Limb (tissue), 2 donors: Measurements from ENCODE around the gene GSE1.
"Not testable (repeated sequence)": the region's sequence is repeated elsewhere in the genome, so short reads cannot be mapped to it uniquely, and the experiment has no call there.

Experiments used
- DNase-seq, 2 donors: peaks; one replicate each; pipeline ENCODE4 v3.0.0-alpha.2; 2016; ENCODE audit errors: extremely low spot score in 2 of 2

GSE1 gene

DNA sequence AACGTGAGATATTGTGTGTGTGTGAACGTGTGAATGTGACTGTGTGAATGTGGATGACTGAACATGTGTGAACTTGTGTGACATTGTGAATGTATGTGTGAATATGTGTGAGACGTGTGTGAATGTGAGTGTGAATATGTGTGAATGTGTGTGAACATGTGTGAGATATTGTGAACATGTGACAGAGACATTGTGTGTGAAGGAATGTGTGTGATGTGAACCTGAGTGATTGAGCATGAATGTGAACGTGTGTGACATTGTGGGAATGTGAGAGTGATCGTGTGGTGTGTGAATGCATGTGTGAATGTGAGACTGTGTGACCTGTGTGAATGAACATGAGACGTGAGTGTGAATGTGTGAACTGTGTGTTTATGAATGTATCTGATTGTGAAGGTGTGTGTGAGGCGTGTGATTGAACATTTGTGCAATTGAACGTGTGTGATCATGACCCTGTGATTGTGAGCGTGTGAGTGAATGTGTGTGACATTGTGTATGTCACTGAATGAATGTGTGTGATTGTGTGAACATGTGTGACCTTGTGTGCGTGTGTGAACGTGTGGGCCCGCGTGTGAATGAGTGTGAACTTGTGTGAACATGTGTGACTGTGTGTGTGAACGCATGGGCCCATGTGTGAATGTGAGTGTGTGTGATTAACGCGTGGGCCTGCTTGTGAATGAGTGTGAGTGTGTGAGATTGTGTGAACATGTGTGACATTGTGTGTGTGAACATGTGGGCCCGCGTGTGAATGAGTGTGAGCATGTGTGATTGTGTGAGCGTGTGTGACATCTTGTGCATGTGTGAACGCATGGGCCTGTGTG lies 23.2 kb upstream of the GSE1 start:
- DNase-seq = no peak

DNA sequence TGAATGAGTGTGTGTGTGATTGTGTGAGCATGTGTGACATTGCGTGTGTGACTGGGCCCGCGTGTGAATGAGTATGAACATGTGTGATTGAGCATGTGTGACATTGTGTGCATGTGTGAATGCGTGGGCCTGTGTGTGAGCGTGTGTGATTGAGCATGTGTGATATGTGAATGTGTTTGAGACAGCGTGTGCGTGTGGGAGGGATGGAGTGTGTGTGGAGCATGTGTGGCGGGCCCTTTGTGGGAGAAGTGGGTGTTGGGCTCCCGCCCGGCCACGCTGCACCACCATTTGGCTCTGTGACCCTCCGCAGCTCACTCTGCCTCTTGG lies 22.7 kb upstream of the GSE1 start:
- no peak for DNase-seq

DNA sequence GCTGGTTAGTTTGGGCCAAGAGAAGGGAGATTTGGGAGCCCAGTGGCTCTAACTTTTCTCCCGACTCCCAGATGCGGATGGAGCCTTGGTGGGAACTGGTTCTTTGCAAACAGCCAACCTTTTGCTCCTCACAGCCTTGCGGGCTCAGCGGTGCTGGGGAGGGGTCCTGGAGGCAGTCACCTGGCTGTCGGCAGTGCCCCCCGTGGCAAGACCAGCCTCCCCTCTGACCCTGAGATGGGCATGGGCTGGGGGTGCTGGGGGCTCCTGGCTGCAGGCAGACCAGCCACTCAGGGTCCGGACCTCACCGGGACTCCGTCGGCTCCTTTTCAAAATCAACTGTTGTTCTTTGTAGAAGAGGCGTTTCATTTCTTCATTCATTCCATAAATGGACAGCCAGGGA lies 21.7 kb upstream of the GSE1 start:
- DNase-seq = no peak

DNA sequence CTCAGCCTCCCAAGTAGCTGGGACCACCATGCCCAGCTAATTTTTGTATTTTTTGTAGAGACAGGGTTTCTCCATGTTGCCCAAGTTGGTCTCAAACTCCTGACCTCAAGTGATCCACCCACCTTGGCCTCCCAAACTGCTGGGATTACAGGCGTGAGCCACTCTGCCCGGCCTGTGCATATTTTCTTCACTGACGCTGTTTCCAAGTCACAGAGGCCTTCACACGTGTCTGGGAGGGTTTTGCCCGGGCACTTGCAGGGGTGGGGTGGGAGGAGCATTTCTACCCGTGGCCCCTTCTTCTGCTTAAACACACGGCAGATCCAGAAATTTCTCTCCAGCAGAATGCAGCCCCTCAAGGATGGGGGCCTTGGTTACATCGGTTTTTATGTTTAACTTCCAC lies 20.8 kb upstream of the GSE1 start:
- not testable (repeated sequence) for DNase-seq

DNA sequence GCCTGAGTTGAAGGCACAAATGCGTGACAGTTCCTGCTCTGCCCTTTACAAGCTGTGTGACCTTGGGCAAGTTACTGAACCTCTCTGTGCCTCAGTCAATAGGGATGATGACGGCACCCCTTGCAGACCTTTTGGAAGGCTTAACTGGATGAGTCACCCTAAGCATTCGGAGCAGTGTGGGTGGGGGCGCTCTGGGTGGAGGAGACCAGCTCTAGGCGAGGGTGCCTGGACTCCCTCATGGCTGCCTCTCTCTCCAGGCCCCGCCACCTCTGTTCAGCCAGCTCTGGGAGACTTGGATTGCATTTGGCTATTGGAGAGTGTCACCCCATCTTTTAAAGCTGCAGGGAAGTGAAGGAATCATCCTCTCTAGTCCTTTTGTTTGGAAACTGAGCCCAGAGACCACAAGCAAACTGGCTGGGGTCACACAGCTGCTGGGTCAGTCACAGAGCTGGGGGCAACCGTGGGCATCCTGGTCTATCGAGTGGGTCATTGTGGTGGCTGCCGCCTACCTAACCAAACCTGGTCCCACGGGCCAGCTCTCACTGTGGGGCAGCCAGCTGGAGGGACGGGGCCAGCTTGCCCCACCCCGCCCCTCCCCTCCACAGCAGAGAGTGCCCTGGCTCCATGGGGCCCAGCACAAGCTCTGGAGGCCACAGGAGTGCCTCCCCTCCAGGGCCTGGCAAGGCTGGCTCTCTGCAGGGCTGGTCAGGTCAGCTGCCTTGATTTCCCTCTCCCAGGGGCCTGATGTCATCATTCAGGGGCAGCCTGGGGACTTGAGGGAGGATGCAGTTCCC lies 20.2 kb upstream of the GSE1 start:
- DNase-seq = no peak

DNA sequence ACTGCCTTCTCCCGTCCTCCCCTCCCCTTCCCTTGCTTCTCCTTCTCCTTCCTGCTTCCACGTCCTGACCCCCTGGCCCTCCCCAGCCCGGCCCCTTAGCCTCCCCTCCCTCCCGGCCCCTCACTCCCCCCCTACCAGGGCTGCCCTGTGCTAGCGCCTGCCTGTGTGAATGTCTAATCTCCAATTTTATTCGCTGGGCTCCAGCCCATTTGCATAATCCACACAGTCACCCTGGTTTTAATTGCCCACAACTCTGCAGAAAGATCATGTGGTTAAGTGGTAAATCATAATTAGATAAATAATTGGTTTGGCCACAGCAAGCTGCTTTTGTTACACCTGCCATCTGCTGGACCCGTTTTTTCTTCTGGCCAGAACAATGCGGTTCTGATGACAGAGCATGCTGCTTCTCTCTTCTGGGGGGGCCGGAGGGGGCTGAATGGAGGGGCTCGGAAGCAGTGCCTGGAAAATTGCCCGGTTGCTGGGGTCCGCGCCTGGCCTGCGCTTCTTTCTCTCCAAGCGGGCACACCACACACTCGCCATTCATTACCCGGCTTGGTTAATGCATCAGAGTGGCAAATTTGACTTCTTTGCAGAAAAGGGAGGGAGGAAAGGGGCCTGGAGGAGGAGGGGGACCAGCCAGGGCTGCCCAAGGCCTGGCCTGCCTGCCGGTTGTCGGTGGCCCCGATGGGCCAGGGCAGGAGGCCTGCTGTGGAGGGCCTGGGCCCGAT lies 19.5 kb upstream of the GSE1 start:
- peak in 1 of 2 donors; percentile 71 for DNase-seq

DNA sequence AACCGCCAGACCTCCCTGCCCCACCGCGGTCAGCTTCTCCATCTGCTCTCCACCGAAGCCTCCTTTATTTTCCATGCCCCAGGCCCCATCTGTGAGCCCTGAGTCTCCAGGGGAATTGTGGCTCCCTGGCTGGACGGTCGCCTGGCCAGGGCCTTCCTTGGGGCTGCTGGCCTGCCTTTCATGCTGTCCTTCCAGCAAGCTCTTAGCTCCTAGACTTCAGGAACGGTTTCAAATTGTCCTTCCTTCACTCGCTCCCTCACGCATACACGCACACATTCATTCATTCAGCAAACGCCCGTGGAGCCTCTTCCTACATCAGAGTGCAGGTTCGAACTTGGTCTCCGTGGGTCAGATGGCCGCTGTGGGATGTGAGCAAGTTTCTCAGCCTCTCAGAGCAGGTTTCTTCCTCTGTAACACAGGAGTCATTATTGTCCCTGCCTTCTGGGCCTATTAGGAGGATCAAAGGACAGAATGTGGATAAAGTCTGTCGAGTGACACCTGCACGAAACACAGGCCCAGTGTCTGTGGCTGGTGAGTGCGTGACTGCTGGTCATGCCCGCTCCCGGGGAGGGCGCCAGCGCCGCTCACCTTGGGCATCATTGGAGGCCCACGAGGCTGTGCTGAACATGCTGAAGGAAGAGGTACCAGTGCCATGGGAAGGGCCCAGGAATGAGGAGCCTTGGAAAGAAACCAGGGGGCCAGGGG lies 18.7 kb upstream of the GSE1 start:
- no peak for DNase-seq

DNA sequence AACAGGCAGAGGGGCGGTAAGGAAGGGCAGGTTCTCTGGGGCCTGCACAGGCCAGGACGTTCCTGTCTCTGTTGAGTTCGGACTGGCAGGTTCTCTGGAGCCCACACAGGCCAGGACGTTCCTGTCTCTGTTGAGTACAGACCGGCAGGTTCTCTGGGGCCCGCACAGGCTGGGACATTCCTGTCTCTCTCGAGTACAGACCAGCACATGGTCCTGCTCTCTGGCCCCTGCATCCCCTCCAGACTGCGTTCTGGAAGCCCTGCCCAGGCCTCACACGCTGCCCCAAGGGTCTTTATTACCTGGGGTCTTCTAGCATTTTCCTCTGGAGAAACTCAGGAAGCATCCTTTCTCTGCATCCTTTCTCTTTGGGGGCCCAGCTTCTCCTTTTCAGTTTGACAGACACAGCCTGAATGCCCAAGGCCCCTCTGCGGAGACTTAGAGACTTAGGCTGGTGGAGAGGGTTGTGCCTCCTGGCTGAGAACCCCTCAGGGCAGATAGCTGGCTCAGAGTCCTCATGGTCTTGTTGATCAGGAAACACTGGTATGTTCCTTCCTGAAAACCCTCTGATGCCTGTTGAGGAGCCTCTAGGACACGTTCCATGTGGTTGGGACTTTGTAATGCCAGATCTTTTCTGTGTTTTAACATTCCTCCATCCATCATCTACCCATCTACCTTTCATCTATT lies 18.0 kb upstream of the GSE1 start:
- DNase-seq = no peak

DNA sequence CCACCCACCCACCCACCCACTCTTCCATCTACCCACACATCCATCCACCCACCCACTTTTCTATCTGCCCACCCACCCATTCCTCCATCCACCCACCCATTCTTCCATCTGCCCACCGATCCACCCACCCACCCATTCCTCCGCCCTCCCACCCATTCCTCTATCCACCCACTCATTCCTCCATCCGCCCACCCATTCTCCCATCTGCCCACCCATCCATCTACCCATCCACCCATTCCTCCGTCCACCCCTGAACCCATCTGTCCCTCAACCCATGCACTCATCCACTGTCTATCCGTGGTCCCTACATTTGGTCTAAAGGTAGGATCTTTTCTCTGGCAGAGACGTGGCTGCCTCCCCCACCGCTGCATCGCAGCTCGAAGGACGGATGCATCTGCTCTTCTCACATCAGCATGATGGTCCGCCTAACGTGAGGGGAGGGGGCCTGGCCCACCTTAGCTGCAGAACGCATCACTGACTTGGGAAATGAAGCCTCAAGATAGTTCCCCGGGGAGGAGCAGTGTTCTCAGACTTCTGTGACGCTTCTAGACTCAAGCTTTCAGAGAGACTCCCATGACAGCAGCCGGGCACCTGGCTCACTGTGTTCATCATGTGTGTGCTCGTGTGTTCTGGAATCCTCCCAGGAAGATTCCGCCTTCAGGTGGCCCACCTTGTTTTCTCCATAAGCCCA lies 17.2 kb upstream of the GSE1 start:
- no peak for DNase-seq

DNA sequence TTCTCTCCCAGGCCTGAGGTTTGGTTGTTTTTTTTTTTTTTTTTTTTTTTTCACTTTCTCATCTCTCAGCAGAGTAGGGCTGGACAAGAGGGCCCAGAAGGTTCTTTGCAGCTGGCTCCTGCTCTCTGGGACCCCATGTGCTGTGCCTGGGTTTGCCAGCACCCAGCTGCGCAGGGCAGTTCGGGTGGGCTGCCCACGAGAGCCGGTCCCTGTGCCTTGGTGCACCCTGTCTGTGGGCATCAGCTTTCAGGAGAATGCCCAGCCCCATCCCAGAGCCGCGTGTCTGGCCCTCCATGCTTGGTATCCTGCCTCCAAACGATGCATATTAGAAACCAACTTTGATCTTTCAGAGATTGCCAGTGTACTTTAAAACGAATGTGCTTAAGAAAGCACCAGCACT lies 15.0 kb upstream of the GSE1 start:
- no peak for DNase-seq

DNA sequence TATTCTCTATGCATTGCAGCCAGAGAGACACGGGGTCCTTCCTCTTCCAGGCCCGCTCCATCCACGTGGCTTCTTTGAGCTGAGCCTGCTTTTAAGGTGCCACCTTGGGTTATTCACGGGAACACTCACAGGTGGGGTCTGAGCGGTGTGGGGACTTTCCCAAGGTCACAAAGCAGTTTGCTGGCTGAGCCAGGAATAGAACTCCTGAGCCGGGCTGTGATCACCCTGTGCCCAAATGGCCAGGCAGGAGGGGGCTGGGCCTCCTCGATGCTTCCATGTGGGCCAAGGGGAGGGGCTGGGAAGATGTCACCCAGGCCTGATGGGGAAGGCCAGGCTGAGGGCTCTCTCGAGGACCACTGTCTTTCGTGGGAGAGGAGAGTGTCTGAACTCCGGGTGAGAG lies 13.0 kb upstream of the GSE1 start:
- DNase-seq = no peak

DNA sequence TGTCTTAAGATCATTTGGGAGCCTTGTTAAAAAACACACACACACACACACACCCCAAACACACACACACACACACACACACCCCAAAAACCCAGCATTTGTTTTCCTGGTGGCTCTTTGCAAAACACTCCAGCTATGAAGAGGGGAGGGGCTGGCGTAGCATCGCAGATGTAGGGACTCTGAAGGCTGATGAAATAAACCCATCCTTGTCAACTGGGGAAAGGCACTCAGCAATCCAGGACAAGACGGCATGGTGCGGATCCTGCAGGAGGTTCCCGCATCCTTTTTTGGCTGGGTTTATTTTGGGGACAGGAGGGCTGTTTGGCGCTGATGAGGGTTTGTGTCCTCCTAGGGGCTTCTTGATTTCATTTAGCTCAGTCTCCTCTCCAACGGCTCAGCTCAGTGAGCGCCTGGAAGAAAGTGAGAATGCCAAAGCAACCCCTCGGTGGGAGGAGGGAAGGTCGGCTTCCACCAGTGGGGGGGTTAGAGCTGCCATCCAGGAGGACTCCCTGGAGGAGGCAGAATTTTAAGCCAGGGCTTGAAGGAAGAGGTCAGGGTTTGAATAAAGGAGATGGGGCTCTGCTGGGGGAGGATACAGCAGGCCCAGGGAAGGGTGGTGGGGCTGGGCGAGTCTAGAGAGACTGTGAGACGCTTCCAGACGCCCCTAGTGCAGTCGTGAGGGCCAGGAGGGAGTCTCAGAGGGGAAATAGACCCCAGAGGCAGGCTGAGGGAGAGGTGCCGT lies 12.4 kb upstream of the GSE1 start:
- DNase-seq = no peak

DNA sequence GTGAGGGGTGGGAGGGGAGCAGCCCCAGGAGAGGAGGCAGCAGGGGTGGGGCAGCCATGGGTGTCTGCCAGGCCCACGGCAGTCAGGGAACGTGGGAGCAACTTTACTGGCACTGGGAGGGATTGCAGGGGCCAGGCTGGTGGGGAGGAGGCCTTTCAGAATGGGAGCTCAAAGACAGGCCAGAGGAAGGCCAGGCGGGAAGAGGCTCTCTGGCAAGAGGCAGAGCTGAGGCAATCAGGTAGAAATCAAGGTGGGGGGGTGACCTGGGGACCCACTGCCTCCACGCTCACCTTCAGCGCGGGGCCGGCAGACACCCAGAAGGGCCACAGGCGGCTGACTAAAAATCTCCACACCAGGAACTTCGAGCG lies 11.9 kb upstream of the GSE1 start:
- peak in 1 of 2 donors; percentile 34 for DNase-seq

DNA sequence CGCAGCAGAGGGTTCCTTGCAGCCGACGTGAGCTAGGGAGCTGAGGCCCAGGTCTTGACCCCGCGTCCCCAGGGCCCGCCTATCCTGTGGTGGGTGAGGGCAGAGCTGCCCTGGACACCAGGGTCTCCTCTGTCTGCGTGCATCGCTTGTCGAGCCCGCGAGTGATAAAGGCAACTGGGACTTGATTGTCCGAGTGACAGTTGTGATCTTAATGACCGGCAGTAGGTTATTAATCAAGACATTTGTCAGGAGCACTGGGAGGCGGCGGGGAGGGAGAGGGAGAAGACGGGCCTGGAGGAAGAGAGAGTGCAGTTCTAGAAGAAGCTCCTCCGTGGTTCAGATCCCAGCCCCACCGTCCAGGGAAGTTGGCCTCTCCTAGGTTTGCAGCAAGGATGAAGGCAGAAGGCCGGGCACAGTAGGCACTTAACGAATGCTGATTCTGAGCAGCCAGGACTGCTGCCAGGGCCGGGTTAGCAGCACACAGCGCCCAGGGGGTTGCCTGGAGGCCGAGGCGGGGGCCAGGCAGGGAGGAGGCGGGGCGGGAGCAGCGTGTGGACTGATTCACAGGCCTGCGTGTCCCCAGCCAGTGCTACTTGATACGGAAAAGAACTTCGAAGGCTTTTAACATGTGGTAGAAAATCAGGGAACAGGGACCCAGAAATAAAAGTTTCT lies 11.3 kb upstream of the GSE1 start:
- DNase-seq = peak in 1 of 2 donors; percentile 73

DNA sequence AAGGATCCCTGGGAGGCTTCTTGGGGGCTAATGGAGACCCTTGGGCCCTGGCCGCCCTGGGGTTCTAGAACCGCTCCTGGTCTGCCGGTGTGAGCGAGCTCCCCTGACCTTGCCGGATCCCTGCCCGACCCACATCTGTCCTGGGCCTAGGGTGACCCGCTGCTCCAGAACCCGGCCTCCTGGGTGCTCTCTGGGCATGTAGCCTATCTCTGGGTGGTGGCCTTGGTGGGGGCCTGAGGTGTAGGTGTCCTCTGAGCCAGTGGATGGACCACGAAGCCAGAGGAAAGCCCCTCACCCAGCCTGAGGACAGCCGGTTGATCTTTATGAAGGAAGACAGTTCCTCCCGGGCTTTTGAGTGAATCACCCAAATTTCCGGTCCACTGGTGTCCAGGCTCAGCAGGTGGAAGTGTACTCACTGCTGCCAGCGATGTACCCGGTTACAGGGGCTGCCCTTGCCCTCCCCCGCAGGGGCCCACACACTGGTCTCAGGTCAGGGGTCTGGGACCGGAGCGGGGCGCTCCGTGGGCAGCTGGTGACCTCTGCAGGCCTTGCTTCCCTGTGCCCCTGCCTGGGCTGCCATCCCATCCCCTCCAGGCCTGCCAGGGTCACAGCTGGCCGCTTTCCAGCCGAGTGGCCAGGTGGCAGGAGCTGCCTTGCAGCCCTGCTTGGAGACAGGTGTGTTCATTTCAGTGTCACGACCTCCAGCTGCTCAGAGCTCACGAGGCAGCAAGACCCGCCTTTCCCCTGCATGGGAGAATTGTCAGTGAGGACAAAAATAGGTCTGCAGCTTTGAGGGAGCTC lies 10.5 kb upstream of the GSE1 start:
- peak in 1 of 2 donors; percentile 56 for DNase-seq

DNA sequence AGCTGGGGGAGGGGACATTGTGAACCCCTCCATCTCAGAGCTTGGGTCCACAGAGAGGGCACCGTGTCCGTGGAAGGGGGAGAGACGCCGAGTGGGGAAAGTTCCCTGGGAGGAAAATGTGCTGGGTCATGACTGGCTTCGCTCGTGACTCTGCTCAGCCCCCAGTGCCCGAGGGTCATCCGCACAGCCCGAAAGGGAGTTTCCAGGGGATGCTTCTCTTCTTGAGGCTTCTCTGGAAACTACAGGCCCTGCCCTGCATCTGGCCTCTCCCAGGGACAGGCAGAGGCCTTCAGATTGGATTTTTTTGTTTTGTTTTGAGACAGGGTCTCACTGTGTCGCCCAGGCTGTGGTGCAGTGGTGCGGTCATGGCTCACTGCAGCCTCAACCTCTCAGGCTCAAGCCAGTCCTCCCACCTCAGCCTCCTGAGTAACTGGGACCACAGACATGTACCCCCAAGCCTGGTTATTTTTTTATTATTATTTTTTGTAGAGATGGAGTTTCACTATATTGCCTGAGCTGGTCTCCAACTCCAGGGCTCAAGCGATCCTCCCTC lies 9.8 kb upstream of the GSE1 start:
- DNase-seq = no peak

DNA sequence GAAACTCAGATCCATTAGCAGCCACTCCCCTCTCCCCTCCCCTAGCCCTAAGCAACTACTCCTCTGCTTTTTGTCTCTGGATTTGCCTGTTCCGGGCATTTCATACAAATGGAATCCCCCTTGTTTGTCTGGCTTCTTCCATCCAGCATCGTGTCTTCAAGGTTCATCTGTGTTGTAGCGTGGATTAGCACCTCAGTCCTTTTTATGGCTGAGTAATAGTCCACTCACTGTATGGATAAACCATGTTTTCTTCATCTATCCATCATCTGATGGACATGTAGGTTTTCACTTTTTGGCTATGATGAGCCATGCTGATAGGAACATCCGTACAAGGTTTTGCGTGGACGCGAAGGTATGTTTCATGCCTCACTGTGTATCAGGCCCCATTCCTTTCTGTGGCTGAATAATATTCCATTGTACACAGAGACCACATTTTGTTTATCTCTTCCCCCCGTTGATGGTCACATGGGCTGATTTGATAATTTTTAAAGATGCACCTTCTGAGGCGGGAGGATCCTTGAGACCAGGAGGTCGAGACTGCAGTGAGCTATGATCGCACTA lies 8.9 kb upstream of the GSE1 start:
- no peak for DNase-seq
